Adrenal gland (tissue), 12 donors: Measurements from ENCODE around the gene PDE7B. TPM values are rescaled to one million over a fixed set of nuclear protein-coding genes. Genes with fewer than 3 reads are reported as not detected.

Experiments used
- DNase-seq, 7 donors: peaks; one replicate each; pipeline ENCODE4 v3.0.0-alpha.2; 2019 to 2020
- H3K27ac ChIP-seq, 5 donors: fragments of 200-600 bp; sonication (generic) in 4 of 5; 1 replicate in 3 of 5; 2 replicates in 2 of 5; pipeline versions ENCODE4 v1.5.1 to v1.8.0; 2016 to 2020; ENCODE audit warnings: mild to moderate bottlenecking in 1 of 5
- H3K27me3 ChIP-seq: fragments of 200-600 bp; 2 replicates; pipeline ENCODE4 v1.8.0; 2021
- H3K36me3 ChIP-seq, 2 donors: fragments of 200-600 bp; replicated peaks in 1 of 2; 1 replicate in 1 of 2; 2 replicates in 1 of 2; pipeline versions ENCODE4 v1.5.1 to v1.8.0; 2018 to 2022
- H3K4me1 ChIP-seq, 2 donors: fragments of 200-600 bp; replicated peaks in 1 of 2; 1 replicate in 1 of 2; 2 replicates in 1 of 2; pipeline versions ENCODE4 v1.5.1 to v1.8.0; 2018 to 2021
- H3K4me3 ChIP-seq, 4 donors: fragments of 200-600 bp; sonication (generic) in 3 of 4; one replicate each; pipeline ENCODE4 v1.5.1; 2016 to 2018
- H3K9me3 ChIP-seq, 3 donors: fragments of 200-600 bp; sonication (generic) in 1 of 3; replicated peaks in 1 of 3; 1 replicate in 2 of 3; 2 replicates in 1 of 3; pipeline versions ENCODE4 v1.5.1 to v1.8.0; 2016 to 2021
- POLR2A ChIP-seq, 2 donors: fragments of 450-650 bp; IDR thresholded peaks; one replicate each; pipeline ENCODE4 v1.6.1; 2017; ENCODE audit warnings: antibody characterized with exemption in 2 of 2, mild to moderate bottlenecking in 2 of 2, moderate library complexity in 1 of 2
- WGBS, 4 donors: extraction: QIAGEN DNeasy Blood & Tissue Kit in 2 of 4; methylation state at CpG; one replicate each; pipeline versions ENCODE4 v1.1.5 to v1.1.7; 2013 to 2017; 5-methylcytosine and 5-hydroxymethylcytosine counted together
- intact Hi-C, 2 donors: fragments of 100-400 bp; cut with DNase I; formaldehyde crosslinking; loops; one replicate each; pipeline versions ENCODE4 v1.14.1 to v1.15.0; 2022 to 2023
- polyA plus RNA-seq, 3 donors: library from polyadenylated mRNA; stranded (reverse); fragments of 200-250 nt in 2 of 3; fragments of 350-450 nt in 1 of 3; fragmentation: Illumina TruSeq in 1 of 3; extraction: RNeasy Lipid Tissue Mini Kit (QIAGEN cat#74804) in 1 of 3; gene quantifications; one replicate each; pipeline ENCODE4 v1.2.3, GENCODE V29; 2013 to 2014
- total RNA-seq, 9 donors: library from RNA; depleted of rRNA in 4 of 9; stranded (reverse); fragments of >200 nt in 4 of 9; fragments of 120-200 nt in 1 of 9; fragmentation: NEBNext Ultra II Directional in 1 of 9; extraction: Animal tissue kit (Norgen Biotek cat#: 25700) in 1 of 9; gene quantifications; one replicate each; pipeline versions ENCODE4 v1.1.0 to v1.2.4, GENCODE V29; 2013 to 2023
- TF ChIP-seq, protein P1 (sequence below), 6 experiments: fragments of 450-650 bp in 4 of 6; fragments of 200-600 bp in 2 of 6; sonication (generic) in 1 of 6; IDR thresholded peaks; 1 replicate in 5 of 6; 2 replicates in 1 of 6; pipeline versions ENCODE4 v1.5.1 to v1.8.0; 2016 to 2021; ENCODE audit warnings: antibody characterized with exemption in 6 of 6, mild to moderate bottlenecking in 2 of 6, moderate library complexity in 1 of 6
- donor health status: healthy with polysubstance abuse.
- donor health status: Bipolar disorder and iron deficiency.
- donor health status: DM: yes; HTN: yes; CAD: no.
- donor health status: DM: no; HTN: no; CAD: no.
- donor health status: DM: no; HTN: no; CAD: no.
- donor health status: DM: yes; HTN: yes; CAD: no.

The PDE7B gene
- total and polyA plus RNA-seq, 12 donors: 1.3 to 11.5 (median 5.2) TPM

- Histone ChIP-seq H3K4me3 (no peak overlapping the region), H3K9me3 (no peaks in the 10 kb centered on the region), H3K4me1 (no peaks in the 10 kb centered on the region), H3K36me3 (no peaks in the 10 kb centered on the region), H3K27ac (no peak overlapping the region), H3K27me3 (no peaks in the 10 kb centered on the region)
- WGBS, 4 donors: 89 to 97% (median 94%) methylated on average over 1 of the region's 1 CpG
- DNase-seq: no peak
- intact Hi-C loops: loop anchor here in 1 of 2 donors (10.0 kb wide), 1 partner anchor 728 kb away; no protein-coding TSS in a partner anchor
- no peak for TF ChIP-seq POLR2A (IDR thresholded peaks at IDR 0.05)
- TF ChIP-seq, protein P1, sequence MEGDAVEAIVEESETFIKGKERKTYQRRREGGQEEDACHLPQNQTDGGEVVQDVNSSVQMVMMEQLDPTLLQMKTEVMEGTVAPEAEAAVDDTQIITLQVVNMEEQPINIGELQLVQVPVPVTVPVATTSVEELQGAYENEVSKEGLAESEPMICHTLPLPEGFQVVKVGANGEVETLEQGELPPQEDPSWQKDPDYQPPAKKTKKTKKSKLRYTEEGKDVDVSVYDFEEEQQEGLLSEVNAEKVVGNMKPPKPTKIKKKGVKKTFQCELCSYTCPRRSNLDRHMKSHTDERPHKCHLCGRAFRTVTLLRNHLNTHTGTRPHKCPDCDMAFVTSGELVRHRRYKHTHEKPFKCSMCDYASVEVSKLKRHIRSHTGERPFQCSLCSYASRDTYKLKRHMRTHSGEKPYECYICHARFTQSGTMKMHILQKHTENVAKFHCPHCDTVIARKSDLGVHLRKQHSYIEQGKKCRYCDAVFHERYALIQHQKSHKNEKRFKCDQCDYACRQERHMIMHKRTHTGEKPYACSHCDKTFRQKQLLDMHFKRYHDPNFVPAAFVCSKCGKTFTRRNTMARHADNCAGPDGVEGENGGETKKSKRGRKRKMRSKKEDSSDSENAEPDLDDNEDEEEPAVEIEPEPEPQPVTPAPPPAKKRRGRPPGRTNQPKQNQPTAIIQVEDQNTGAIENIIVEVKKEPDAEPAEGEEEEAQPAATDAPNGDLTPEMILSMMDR (IDR thresholded peaks at IDR 0.05): no peak
Observed at GRCh38 chr6:136232701-136233100, 381.2 kb downstream of the PDE7B start.

- no peaks in the 10 kb centered on the region for H3K27me3 ChIP-seq
- DNase-seq: no peak
- H3K36me3 ChIP-seq: no peaks in the 10 kb centered on the region
- intact Hi-C loops: loop anchor here in 1 of 2 donors (10.0 kb wide), 1 partner anchor 730 kb away; no protein-coding TSS in a partner anchor
- no peak overlapping the region for H3K4me3 ChIP-seq
- 79 to 87% (median 85%) methylated on average over 4 of the region's 4 CpGs for WGBS, 4 donors
- no peaks in the 10 kb centered on the region for H3K9me3 ChIP-seq
- no peaks in the 10 kb centered on the region for H3K4me1 ChIP-seq
- TF ChIP-seq, protein P1 (IDR thresholded peaks at IDR 0.05): no peak
- TF ChIP-seq POLR2A (IDR thresholded peaks at IDR 0.05): no peak
- no peak overlapping the region for H3K27ac ChIP-seq
Observed at GRCh38 chr6:136235233-136235564, 383.7 kb downstream of the PDE7B start.

DNA sequence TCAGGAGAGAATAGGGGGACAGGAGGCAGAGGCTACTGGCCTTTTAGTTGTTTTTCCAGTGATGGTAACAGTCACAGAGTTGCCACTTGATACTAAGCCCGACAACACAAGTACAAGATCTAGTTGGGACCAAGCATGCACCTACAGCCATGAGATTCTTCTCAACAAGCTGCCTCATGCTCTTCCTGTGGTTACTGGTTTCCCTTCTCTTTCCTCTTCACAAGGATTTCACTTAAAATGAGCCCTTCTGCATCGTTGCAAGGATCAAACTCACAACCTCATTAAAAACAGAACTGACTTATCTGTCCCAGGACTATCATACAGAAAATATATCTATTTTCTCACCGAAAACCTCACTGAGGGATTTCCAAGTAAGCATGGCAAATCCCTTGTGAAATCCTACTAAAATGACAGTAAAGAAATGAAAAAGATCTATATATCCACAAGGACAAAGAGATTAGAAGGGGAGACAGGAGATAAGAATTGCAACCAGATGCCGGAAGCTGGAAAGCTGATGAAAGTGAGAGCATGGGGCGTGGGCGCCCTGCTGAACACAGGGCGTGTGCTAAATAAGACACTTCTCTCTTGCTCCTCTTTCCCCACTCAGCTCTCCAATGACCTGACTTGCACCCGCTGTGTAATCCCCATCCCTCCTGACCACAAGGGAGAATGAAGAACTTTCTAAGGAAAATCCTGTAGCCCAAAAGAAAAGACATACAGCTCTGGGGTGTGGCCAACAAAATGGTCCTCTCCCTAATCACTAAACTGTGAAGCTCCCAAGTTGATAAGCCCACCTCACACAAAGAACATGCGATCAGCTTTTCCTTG is 385.2 kb downstream of the PDE7B start:
- no peak for DNase-seq
- intact Hi-C loops: loop anchor here in 1 of 2 donors (10.0 kb wide), 1 partner anchor 732 kb away; no protein-coding TSS in a partner anchor
- 63 to 73% (median 67%) methylated on average over 9 of the region's 9 CpGs for WGBS, 4 donors
- no peak overlapping the region for H3K27ac ChIP-seq
- H3K36me3 ChIP-seq: no peaks in the 10 kb centered on the region
- no peak overlapping the region for H3K4me3 ChIP-seq
- no peaks in the 10 kb centered on the region for H3K27me3 ChIP-seq
- H3K4me1 ChIP-seq: no peaks in the 10 kb centered on the region
- H3K9me3 ChIP-seq: no peaks in the 10 kb centered on the region
- TF ChIP-seq POLR2A (IDR thresholded peaks at IDR 0.05): no peak
- TF ChIP-seq, protein P1 (IDR thresholded peaks at IDR 0.05): no peak

- DNase-seq: no peak
- H3K9me3 ChIP-seq: no peaks in the 10 kb centered on the region
- no peak for TF ChIP-seq POLR2A (IDR thresholded peaks at IDR 0.05)
- TF ChIP-seq, protein P1 (IDR thresholded peaks at IDR 0.05): no peak
- WGBS, 4 donors: 93 to 96% (median 93%) methylated on average over 5 of the region's 5 CpGs
- H3K27ac ChIP-seq: no peak overlapping the region
- intact Hi-C loops: no loop called here
- H3K4me1 ChIP-seq: no peaks in the 10 kb centered on the region
- no peaks in the 10 kb centered on the region for H3K27me3 ChIP-seq
- no peaks in the 10 kb centered on the region for H3K36me3 ChIP-seq
- no peak overlapping the region for H3K4me3 ChIP-seq
Observed at GRCh38 chr6:136244061-136244616, 392.6 kb downstream of the PDE7B start.
